ENCODE measurements around the gene RGS4. TPM values are rescaled to one million over a fixed set of nuclear protein-coding genes. Genes with fewer than 3 reads are reported as not detected.

RGS4 gene
- total and polyA plus RNA-seq, 7 donors = 0.23 to 15.7 (median 7.8) TPM; not detected in 1

- TF ChIP-seq CTCF (IDR thresholded peaks at IDR 0.05) = no peak
- no peak for TF ChIP-seq POLR2A (IDR thresholded peaks at IDR 0.05)
- no peak for TF ChIP-seq EP300 (IDR thresholded peaks at IDR 0.05)
- TF ChIP-seq POLR2AphosphoS5 (IDR thresholded peaks at IDR 0.05) = no peak
These were observed 20.3 kb upstream of the RGS4 start for GRCh38 chr1:163048869-163049268.

GRCh38 chr1:163049296-163049695 lies 19.9 kb upstream of the RGS4 start:
- Histone ChIP-seq H3K36me3 (no peaks in the 10 kb centered on the region), H3K27ac (no peak overlapping the region), H3K9me3 (no peaks in the 10 kb centered on the region), H3K27me3 (no peaks in the 10 kb centered on the region), H3K4me1 (no peaks in the 10 kb centered on the region), H3K4me3 (no peak overlapping the region)
- WGBS, 2 donors = 86 to 88% methylated on average over 6 of the region's 6 CpGs
- intact Hi-C loops (cut with DNase I) = no loop called here
- DNase-seq = no peak
- TF ChIP-seq CTCF (IDR thresholded peaks at IDR 0.05) (no peak), POLR2AphosphoS5 (IDR thresholded peaks at IDR 0.05) (no peak), EP300 (IDR thresholded peaks at IDR 0.05) (no peak), POLR2A (IDR thresholded peaks at IDR 0.05) (no peak)

More at GRCh38 chr1:163048869-163049268, 20.3 kb upstream of the RGS4 start:
- no peak for DNase-seq
- H3K27me3 ChIP-seq = no peaks in the 10 kb centered on the region
- H3K36me3 ChIP-seq = no peaks in the 10 kb centered on the region
- no peaks in the 10 kb centered on the region for H3K4me1 ChIP-seq
- no peaks in the 10 kb centered on the region for H3K9me3 ChIP-seq
- no peak overlapping the region for H3K4me3 ChIP-seq
- intact Hi-C loops (cut with DNase I) = no loop called here
- H3K27ac ChIP-seq = no peak overlapping the region
- 60 to 71% methylated on average over 5 of the region's 5 CpGs for WGBS, 2 donors

- H3K9me3 ChIP-seq = no peaks in the 10 kb centered on the region
- H3K4me3 ChIP-seq = no peak overlapping the region
- H3K36me3 ChIP-seq = no peaks in the 10 kb centered on the region
- TF ChIP-seq POLR2AphosphoS5 (IDR thresholded peaks at IDR 0.05) (no peak), EP300 (IDR thresholded peaks at IDR 0.05) (no peak), POLR2A (IDR thresholded peaks at IDR 0.05) (no peak), CTCF (IDR thresholded peaks at IDR 0.05) (no peak)
- no peaks in the 10 kb centered on the region for H3K4me1 ChIP-seq
- no peak overlapping the region for H3K27ac ChIP-seq
- H3K27me3 ChIP-seq = no peaks in the 10 kb centered on the region
- no peak for DNase-seq
- intact Hi-C loops (cut with DNase I) = no loop called here
These were observed 18.7 kb upstream of the RGS4 start for GRCh38 chr1:163050496-163050895.

- Histone ChIP-seq H3K36me3 (no peaks in the 10 kb centered on the region), H3K27ac (no peak overlapping the region), H3K9me3 (no peaks in the 10 kb centered on the region), H3K4me1 (no peaks in the 10 kb centered on the region), H3K4me3 (no peak overlapping the region), H3K27me3 (no peaks in the 10 kb centered on the region)
- TF ChIP-seq EP300 (IDR thresholded peaks at IDR 0.05) = no peak
- no peak for TF ChIP-seq POLR2AphosphoS5 (IDR thresholded peaks at IDR 0.05)
- TF ChIP-seq CTCF (IDR thresholded peaks at IDR 0.05) = no peak
- no peak for TF ChIP-seq POLR2A (IDR thresholded peaks at IDR 0.05)
- intact Hi-C loops (cut with DNase I) = no loop called here
- no peak for DNase-seq
- 33 to 38% methylated on average over 2 of the region's 2 CpGs for WGBS, 2 donors
These were observed 15.0 kb upstream of the RGS4 start for GRCh38 chr1:163054181-163054591.

GRCh38 chr1:163055005-163055404 lies 14.2 kb upstream of the RGS4 start:
- WGBS, 2 donors = 18 to 44% methylated on average over 2 of the region's 2 CpGs

More at GRCh38 chr1:163055005-163055404, 14.2 kb upstream of the RGS4 start:
- intact Hi-C loops (cut with DNase I) = no loop called here
- H3K27ac ChIP-seq = no peak overlapping the region
- TF ChIP-seq POLR2AphosphoS5 (IDR thresholded peaks at IDR 0.05) = no peak
- no peak for TF ChIP-seq EP300 (IDR thresholded peaks at IDR 0.05)
- no peak for TF ChIP-seq CTCF (IDR thresholded peaks at IDR 0.05)
- TF ChIP-seq POLR2A (IDR thresholded peaks at IDR 0.05) = no peak
- H3K9me3 ChIP-seq = no peaks in the 10 kb centered on the region
- no peaks in the 10 kb centered on the region for H3K4me1 ChIP-seq
- DNase-seq = no peak
- no peaks in the 10 kb centered on the region for H3K27me3 ChIP-seq
- no peaks in the 10 kb centered on the region for H3K36me3 ChIP-seq
- no peak overlapping the region for H3K4me3 ChIP-seq
